GM19397 (cell line): ENCODE results near the gene AP4E1.
"Not testable (repeated sequence)": the region's sequence is repeated elsewhere in the genome, so short reads cannot be mapped to it uniquely, and the experiment has no call there.

Source experiments
- ATAC-seq: cut with Tn5 transposase; IDR thresholded peaks from one replicate; pipeline ENCODE4 v1.9.1; 2021; ENCODE audit warnings: mild to moderate bottlenecking, moderate library complexity; ENCODE audit not compliant: unreplicated experiment

Gene AP4E1

DNA sequence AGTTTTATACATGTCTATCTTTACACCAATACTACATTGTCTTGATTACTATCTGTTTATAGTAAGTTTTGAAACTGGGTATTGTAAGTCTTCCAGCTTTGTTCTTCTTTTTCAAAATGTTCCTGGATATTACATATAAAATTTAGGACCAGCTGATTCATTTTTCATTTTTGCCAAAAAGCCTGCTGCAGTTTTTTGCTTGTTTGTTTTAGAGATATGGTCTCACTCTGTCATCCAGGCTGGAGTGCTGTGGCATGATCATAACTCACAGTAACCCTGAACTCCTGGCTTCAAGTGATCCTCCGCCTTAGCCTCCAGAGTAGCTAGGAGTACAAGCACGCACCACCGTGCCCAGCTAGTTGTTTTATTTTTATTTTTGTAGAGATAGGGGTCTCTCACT lies 20.4 kb upstream of the AP4E1 start:
- ATAC-seq = no peak

DNA sequence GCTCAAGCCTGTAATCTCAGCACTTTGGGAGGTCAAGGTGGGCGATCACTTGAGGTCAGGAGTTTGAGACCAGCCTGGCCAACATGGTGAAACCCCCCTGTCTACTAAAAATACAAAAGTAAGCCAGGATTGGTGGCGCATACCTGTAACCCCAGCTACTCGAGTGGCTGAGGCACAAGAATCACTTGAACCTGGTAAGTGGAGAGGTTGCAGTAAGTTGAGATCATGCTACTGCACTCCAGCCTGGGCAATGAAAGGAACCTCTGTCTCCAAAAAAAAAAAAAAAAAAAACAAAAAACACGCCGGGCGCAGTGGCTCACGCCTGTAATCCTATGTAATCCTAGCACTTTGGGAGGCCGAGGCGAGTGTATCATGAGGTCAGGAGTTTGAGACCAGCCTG lies 18.9 kb upstream of the AP4E1 start:
- ATAC-seq = no peak

DNA sequence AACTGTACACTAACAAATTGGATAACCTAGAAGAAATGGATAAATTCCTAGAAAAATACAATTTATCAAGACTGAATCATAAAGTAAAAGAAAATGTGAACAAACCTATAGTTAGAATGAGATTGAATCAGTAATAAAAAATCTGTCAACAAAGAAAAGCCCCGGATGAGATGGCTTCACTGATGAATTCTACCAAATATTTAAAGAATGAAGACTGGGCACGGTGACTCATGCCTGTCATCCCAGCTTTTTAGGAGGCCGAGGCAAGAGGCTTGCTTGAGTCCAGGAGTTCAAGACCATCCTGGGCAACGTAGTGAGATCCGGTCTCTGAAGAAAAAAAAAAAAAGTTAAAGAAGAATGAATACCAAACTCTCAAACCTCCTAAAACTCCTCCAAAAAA lies 17.7 kb upstream of the AP4E1 start:
- no peak for ATAC-seq

DNA sequence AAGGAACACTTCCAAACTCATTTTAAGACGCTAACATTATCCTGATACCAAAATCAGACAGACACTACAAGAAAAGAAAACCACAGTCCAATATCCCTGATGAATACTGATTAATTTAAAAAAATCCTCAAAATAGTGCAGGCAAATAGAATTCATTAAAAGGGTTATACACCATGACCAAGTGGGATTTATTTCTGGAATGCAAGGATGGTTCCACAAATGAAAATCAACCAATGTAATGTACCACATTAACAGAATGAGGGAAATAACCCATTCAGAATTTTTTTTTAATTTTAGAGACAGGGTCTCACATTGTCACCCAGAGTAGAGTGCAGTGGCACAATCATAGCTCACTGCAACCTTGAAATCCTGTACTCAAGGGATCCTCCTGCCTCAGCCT lies 17.3 kb upstream of the AP4E1 start:
- ATAC-seq = no peak

DNA sequence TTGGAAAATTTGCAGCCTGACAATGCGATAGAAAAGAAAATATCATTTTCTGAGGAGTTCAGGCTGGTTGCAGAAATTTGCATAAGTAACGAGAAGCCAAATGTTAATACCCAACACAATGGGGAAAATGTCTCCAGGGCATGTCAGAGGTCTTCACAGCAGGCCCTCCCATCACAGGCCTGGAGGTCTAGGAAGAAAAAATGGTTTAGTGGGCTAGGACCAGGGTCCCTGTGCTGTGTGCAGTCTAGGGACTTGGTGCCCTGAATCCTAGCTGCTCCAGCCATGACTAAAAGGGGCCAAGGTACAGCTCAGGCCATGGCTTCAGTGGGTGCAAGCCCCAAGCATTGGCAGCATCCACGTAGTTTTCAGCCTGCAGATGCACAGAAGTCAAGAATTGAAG lies 14.5 kb upstream of the AP4E1 start:
- no peak for ATAC-seq

DNA sequence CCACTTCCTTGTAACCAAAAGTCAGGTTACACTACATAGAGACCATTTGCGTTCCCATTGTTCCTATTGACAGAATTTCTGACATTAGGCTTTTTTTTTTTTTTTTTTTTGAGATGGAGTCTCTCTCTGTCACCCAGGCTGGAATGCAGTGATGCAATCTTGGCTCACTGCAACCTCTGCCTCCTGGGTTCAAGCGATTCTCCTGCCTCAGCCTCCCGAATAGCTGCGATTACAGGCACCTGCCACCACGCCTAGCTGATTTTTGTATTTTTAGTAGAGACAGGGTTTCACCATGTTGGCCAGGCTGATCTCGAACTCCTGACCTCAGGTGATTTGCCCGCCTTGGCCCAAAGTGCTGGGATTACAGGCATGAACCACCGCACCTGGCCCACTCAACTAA lies 7.1 kb upstream of the AP4E1 start:
- not testable (repeated sequence) for ATAC-seq

DNA sequence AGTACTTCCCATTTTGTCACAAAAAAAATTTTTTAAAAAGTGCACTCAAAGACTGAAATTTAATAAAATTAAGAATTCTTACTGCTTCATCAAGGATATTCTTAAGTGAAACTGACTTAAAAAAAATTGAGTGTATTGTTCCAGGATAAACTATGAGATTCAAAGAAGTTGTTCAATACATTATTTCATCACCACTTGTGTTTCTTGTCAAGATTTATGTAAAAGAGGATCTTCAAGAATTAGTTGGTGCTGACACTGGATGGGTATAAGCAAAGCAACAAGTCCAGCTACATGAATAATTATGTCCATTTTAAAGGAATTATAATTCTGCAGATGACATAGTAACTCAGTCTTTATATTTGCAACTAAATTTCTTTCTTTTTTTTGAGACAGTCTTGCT lies 4.3 kb upstream of the AP4E1 start:
- no peak for ATAC-seq

DNA sequence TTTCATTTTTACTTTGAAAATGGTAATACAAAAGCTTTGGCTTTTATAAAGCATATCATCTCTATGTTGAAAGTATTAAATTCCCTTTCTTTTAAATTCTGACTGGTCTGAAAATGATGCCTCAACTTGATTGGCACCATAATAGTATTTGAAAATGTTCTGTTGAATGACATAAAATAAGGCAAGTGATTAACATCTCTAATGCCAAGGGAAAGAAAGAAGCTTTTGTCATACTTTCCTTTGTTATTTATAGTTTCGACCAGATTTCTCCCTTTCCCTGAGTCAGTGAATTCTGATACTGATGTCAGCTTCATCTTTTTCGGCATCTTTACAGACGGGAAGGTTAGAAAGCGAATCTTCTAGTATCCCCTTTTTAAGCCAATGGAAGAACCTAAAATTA lies 3.4 kb upstream of the AP4E1 start:
- no peak for ATAC-seq

DNA sequence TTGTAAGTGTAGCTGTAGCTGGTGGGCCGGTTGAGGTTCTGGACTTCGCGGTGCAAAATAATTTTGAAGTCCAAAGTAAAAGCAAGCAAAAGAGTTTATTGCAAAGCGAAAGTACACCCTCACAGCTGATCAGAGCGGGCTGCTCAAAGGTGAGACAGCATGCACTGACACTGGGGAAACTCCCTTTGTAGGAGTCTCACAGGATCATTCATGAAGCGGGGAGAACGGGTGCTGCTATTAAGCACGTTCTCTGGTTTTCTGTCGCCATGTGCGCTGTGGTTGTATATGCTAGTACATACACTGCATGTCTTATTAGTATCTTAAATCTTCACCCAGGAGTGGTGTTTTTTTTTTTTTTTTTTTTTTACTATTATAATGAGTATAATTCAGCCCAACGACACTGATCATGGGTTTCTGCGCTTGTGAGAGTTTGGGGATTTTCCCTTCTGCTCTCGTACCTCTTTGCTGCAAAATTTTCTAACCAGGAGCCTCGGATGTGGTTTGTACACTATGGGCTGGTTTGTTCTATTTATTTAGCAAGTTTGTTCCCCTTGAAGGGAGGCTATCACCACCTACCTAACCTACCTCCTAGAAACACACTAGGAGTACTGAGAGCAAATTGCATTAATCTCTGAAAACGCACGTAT lies 1.4 kb upstream of the AP4E1 start:
- ATAC-seq = peak; percentile 36

DNA sequence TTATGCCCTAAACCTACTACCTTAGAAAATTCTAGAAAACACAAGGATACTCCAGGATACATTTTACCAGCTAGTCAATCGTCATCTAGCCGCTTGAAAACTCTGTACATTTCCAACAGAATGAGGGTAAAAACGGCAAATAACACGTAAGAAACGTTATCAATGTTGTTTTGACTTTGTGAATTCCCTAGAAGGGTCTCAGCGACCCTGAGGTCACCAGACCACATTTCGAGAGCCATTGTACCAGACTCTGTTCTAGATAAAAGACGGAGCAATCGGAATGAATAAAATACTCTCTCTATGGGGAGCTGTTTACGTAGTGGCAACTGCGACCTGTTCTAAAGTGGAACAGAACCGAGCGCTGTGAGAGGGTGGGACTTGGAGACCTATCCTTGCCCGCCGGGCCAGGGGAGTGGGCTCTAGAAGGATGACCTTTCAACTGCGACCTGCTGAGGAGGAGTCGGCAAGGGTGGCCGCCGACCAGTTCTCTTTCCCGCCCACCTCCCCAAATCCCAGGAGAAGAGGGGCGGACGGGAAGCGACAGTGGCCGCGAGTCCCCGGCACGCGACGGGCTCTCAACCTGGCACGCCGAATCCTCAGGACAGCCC lies 778 bp upstream of the AP4E1 start:
- peak; percentile 25 for ATAC-seq

DNA sequence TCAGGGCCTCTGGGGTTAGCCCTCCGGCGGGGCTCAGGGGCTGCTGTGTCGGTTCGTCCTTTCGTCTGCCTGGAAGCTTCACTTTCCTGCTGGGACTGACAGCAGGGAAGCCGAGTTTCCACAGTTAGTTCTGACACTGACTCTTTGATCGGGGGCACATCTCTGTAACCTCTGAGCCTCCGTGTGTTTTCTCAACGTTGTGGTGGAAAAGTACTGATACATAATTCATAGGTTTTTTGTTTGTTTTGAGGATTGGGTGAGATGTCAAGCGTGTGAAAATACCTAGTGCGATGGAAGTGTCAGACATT lies 481 bp downstream of the AP4E1 start:
- ATAC-seq = peak; percentile 1

DNA sequence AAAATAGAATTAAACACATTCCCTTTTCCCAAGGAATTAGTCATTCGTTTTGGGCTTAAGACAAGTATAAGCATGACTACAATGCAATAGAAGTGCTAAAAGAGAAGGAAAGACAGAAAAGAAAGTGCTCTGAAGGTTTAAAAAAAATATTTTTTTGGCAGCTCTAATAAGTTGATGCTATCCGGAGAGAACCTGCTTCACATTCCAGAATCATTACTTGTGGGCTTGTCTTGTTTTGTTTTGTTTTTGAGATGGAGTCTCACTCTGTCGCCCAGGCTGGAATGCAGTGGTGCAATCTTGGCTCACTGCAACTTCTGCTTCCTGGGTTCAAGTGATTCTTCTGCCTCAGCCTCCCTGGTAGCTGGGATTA lies 1.9 kb downstream of the AP4E1 start:
- not testable (repeated sequence) for ATAC-seq

DNA sequence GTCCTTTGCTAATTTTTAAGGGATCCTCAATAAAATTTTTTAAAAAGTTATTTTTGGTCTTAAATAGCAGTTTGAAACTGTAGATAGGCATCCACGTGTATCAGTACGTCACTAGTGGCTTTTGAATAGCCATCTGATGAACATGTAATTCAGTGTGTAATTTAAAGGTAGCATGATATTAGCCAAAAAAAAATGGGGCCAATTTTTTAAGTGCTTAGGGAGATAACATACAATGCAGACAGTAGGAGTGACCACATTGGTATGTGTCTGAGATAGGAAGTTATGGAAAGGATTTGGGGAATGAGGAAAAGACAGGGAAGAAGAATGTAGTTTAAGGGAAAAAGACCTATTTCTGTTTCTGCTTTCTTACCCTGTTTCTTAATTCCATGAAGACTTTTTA lies 2.5 kb downstream of the AP4E1 start:
- no peak for ATAC-seq

DNA sequence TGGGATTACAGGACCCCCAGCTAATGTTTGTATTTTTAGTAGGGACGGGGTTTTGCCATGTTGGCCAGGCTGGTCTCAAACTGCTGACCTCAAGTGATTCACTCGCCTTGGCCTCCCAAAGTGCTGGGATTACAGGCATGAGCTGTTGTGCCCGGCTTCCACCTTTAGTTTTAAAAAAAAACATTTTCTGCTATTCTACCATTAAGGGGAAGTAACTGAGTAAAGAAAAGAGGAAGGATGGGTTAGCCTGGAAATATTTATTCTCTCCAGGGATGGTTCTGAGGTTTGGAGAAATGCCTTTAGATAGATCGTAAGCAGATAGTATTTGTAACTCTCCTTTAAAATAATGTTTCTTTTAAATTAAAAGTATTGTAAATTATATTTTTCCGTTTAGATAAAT lies 3.1 kb downstream of the AP4E1 start:
- ATAC-seq = no peak

DNA sequence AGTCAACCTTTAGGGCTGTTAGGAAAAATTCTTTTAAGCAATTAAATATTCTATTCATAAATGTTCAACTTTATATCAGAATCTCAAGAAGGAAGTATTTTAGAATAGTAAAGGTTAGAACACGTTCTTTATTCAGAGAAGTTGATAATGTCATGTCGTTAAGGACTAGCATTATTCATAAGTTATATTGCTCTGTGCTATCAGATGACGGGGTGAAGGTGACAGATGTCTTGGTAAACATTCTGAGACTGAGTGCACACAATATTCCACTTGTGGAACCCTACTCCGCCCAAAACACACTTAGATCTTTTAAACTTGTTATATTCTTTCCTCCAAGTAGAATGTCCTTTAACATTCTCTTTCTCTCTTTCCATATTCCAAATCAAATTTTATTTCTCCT lies 7.9 kb downstream of the AP4E1 start:
- ATAC-seq = no peak

DNA sequence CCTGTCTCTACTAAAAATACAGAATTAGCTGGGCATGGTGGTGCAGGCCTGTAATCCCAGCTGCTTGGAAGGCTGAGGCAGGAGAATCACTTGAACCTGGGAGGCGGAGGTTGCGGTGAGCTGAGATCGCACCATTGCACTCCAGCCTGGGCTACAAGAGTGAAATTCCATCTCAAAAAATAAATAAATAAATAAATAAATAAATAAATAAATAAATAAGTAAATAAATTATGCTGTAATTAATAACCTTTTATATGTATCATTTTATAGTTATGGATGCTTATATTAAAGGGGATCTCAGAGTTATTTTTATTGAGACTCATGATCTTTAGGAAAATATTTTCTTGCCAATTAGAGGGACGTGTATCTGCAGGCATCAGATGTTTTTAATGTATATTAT lies 10.9 kb downstream of the AP4E1 start:
- not testable (repeated sequence) for ATAC-seq

DNA sequence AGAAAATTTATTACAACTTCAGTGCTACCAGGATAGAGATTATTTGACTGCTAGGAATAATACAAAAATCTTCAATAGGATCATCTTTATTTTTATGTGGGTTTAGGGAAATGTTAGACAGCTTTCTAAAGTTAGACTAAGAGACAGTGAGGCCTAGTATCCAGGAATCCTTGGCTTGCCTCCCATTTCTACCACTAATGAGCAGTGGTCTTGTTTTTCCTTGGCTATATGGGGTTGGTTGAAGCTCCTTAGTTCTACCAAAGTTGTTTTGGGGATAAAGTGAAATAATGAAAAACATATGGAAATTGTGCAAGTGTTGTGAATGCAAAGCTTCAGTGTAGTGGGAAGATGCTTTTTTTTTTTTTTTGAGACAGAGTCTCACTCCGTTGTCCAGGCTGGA lies 16.8 kb downstream of the AP4E1 start:
- no peak for ATAC-seq

DNA sequence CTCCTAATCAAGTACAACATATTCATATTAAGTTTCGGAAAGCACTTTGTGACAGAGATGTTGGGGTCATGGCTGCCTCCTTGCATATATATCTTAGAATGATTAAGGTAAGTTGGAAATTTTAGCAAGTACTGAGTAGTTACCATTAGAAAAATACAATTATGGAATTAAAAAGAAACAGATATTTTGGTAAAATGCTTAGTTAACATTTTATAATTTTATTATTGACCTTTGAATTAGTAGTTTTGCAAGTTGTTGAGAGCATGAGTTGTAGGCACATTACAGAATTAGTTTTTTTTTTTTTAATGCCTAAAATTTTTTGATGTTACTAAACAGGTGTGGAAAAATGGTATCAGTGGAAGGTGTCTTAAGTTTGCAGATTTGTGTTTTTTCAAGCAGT lies 20.6 kb downstream of the AP4E1 start:
- ATAC-seq = no peak

DNA sequence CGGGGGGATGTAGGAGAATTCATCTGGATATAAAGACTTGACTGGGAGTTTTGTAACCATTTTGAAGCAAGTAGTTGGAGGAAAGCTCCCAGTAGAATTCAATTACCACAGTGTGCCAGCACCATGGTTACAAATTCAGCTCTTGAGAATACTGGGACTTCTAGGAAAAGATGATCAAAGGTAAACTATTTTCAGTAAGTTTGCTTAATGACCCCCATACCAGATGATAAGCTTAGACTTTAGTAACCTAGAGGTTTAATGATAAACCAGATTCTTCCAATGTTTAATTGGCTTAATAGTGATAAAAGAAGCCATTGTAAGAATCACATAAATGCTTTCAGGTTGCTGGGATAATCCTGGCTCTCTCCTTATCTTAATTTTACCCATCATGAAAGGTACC lies 22.3 kb downstream of the AP4E1 start:
- ATAC-seq = no peak

DNA sequence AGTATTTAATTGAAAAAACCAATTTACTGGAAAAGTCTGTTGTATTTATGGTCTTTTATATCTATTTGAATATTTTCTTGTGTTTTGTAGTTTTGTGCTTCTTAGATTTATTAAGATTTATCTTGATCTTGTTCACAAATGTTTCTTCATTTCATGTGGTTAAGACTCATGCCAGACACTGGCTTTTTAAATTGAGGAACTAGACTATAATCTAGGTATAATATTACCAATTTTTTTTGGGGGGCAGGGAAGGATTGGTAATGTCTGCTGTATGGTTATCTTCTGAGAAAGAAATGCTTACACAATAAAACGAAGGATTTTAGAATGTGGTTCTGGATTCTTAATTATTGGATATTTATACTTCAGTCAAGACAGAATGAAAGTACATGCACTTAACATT lies 24.9 kb downstream of the AP4E1 start:
- ATAC-seq = no peak

DNA sequence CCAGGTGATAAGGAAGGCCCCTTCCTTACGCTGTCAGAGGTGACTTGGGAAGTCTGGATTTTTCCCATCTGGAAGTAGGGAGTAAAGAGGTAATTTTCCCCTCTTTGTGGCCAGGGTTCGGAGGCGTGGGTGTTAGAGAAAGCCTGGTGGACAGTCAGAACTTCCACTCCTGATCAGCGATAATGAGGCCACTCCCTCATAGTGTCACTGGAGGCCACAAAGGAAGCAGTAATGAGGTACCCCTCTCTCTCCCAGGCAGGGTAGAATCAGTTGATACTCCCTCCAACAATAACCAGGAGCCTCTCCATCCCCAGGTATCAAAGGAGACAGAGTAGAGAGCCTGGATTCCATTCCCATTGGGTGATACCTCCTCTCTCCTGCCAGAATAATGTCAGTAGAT lies 30.0 kb downstream of the AP4E1 start:
- ATAC-seq = no peak

DNA sequence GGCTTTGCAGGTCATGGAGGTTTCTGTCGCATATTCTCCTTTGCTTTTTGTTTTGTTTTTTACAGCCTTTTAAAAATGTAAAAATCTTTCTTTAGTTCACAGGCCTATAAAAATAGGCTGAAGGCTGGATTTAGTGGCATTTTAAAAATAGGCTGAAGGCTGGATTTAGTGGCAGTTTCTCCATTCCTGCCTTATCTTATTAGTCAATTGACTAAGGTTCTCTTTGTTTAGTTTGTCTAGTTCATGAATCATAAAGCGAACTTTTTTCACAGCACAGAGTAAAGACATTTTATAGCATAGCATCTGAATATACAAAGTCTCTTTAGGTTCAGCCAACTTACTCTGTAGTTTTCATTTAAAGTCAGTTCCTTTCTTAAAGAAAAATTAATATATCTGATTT lies 31.4 kb downstream of the AP4E1 start:
- no peak for ATAC-seq

DNA sequence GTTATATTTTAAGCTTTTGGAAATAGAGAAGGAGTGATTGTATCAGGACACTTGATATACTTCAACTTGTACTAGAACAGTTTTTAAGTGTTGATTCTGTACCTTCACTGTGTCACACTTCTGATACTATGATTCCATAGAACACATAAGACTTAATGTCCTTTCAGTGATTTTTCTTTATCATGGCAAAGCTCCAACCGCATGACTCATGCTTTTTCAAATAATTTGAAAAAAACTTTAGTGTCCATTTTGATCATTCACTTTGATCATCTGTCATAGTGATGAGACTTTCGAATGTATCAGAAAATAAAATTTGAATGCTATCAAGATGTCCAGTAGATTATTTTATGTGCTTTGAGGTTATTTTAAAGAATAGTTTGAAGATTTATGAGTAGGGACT lies 32.0 kb downstream of the AP4E1 start:
- no peak for ATAC-seq
